ENCODE data around the gene LENEP. TPM values are rescaled to one million over a fixed set of nuclear protein-coding genes. Genes with fewer than 3 reads are reported as not detected.

Gene LENEP
- total and polyA plus RNA-seq, 11 donors = not detected

DNA sequence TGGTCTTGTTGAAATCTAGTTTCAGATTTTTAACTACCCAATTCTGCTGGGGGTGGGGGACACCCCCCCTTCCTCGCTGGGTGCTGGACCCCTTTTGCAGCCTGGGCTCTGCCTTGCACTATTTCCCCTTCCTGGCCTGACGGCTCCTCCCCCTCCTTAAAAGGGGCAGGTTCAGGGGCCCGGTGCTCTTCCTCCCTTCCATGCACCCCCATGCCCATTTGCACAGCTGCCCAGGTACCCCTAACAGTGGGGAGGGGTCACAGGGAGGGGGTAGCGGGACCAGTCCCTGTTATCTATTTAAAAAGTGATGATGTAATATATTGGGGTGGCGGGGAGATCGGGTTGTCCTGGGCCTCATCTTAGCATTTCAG lies 24.5 kb downstream of the LENEP start:
- no peaks in the 10 kb centered on the region for H3K27me3 ChIP-seq
- H3K27ac ChIP-seq = peak overlapping the region; percentile 63 to 91 (median 84)
- intact Hi-C loops (cut with DNase I) = loop anchor here in 5 of 10 donors (2.0 to 5.0 kb wide), 8 partner anchors 15 to 61 kb away; partner anchors contain the start of genes ADAM15 (in 2 of the 5), PYGO2 (in 2 of the 5), CKS1B (in 1 of the 5) and PBXIP1 (in 1 of the 5)
- ATAC-seq = peak in 1 of 4 donors; percentile 1
- peaks cover 0 to 25% (median 17%) of the 10 kb centered on the region in 9 donors for H3K36me3 ChIP-seq
- TF ChIP-seq POLR2A (IDR thresholded peaks at IDR 0.05) = no peak
- TF ChIP-seq, protein P1, sequence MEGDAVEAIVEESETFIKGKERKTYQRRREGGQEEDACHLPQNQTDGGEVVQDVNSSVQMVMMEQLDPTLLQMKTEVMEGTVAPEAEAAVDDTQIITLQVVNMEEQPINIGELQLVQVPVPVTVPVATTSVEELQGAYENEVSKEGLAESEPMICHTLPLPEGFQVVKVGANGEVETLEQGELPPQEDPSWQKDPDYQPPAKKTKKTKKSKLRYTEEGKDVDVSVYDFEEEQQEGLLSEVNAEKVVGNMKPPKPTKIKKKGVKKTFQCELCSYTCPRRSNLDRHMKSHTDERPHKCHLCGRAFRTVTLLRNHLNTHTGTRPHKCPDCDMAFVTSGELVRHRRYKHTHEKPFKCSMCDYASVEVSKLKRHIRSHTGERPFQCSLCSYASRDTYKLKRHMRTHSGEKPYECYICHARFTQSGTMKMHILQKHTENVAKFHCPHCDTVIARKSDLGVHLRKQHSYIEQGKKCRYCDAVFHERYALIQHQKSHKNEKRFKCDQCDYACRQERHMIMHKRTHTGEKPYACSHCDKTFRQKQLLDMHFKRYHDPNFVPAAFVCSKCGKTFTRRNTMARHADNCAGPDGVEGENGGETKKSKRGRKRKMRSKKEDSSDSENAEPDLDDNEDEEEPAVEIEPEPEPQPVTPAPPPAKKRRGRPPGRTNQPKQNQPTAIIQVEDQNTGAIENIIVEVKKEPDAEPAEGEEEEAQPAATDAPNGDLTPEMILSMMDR (IDR thresholded peaks at IDR 0.05) = no peak
- no peaks in the 10 kb centered on the region for H3K9me3 ChIP-seq
- DNase-seq = no peak
- 55 to 58% (median 57%) methylated on average over 6 of the region's 6 CpGs for WGBS, 4 donors
- peaks cover 5 to 43% (median 18%) of the 10 kb centered on the region in 12 donors for H3K4me1 ChIP-seq
- peak overlapping the region in 10 of 12 donors; percentile 44 to 69 (median 60) for H3K4me3 ChIP-seq

- no peak overlapping the region for H3K4me3 ChIP-seq
- H3K27ac ChIP-seq = no peak overlapping the region
- ATAC-seq (no peak), DNase-seq (no peak)
- peaks cover 5 to 34% (median 14%) of the 10 kb centered on the region in 12 donors for H3K4me1 ChIP-seq
- H3K27me3 ChIP-seq = no peaks in the 10 kb centered on the region
- intact Hi-C loops (cut with DNase I) = loop anchor here in 5 of 10 donors (5.0 kb wide), 5 partner anchors 34 to 61 kb away; partner anchors contain the start of genes ADAM15 (in 1 of the 5), CKS1B (in 1 of the 5), PBXIP1 (in 1 of the 5) and PYGO2 (in 1 of the 5)
- peaks cover 0 to 25% (median 17%) of the 10 kb centered on the region in 9 donors for H3K36me3 ChIP-seq
- no peaks in the 10 kb centered on the region for H3K9me3 ChIP-seq
- 86 to 92% (median 91%) methylated on average over 8 of the region's 8 CpGs for WGBS, 4 donors
- no peak for TF ChIP-seq POLR2A (IDR thresholded peaks at IDR 0.05)
- TF ChIP-seq, protein P1 (IDR thresholded peaks at IDR 0.05) = no peak
Measured at GRCh38 chr1:155018617-155019348, 25.4 kb downstream of the LENEP start.

DNA sequence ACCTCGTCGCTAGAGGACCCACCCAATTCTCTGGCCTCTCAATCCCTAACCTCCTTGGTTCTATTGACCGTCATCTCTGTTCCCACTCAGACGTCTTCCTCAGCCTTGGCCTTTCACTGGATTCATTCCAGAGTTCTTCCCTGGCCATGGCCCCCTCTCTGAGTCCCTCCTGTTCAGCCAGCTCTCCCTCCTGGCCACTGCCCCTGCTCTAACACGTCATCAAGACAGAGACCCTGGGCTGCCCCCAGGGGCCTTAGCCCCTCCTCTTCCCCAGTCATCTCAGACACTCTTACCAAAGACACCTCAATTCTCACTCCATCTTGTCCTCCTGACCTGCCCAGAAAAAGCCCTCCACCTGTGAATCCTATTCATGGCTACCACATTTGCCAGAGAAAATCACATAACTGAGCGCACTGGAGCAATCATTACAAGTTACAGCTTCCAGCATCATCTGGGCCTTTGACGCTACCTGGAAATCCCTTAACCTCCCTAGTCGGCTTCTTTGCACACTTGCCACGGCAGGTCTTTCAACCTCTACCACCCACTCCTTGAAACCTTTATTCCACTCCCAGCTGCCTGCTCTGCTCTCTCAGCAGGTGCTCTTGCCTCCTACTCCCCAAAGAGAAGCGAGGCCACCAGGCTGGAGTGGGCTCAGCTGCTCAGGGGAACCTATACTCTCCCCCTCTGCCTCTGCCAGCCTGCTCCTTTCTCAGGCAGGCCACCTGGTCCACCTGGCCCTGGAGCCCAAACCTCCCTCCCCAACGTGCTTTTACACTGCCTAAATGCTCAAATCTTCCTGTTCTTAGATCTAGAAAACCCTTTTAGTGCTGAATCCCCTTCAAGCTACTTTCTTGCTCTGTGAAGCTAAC lies 26.2 kb downstream of the LENEP start:
- no peak for TF ChIP-seq POLR2A (IDR thresholded peaks at IDR 0.05)
- TF ChIP-seq, protein P1 (IDR thresholded peaks at IDR 0.05) = no peak
- Histone ChIP-seq H3K9me3 (no peaks in the 10 kb centered on the region), H3K4me3 (no peak overlapping the region), H3K27ac (no peak overlapping the region), H3K4me1 (peaks cover 5 to 30% (median 14%) of the 10 kb centered on the region in 12 donors), H3K36me3 (peaks cover 0 to 18% (median 10%) of the 10 kb centered on the region in 9 donors), H3K27me3 (no peaks in the 10 kb centered on the region)
- DNase-seq (peak in 1 of 5 donors; percentile 58), ATAC-seq (no peak)
- WGBS, 4 donors = 82 to 90% (median 86%) methylated on average over 11 of the region's 11 CpGs
- intact Hi-C loops (cut with DNase I) = loop anchor here in 5 of 10 donors (5.0 kb wide), 5 partner anchors 33 to 62 kb away; partner anchors contain the start of genes ADAM15 (in 1 of the 5), CKS1B (in 1 of the 5), PBXIP1 (in 1 of the 5) and PYGO2 (in 1 of the 5)

Measured in heart left ventricle (tissue), 16 donors.